ENCODE measurements around the gene ACCS.

Gene ACCS

DNA sequence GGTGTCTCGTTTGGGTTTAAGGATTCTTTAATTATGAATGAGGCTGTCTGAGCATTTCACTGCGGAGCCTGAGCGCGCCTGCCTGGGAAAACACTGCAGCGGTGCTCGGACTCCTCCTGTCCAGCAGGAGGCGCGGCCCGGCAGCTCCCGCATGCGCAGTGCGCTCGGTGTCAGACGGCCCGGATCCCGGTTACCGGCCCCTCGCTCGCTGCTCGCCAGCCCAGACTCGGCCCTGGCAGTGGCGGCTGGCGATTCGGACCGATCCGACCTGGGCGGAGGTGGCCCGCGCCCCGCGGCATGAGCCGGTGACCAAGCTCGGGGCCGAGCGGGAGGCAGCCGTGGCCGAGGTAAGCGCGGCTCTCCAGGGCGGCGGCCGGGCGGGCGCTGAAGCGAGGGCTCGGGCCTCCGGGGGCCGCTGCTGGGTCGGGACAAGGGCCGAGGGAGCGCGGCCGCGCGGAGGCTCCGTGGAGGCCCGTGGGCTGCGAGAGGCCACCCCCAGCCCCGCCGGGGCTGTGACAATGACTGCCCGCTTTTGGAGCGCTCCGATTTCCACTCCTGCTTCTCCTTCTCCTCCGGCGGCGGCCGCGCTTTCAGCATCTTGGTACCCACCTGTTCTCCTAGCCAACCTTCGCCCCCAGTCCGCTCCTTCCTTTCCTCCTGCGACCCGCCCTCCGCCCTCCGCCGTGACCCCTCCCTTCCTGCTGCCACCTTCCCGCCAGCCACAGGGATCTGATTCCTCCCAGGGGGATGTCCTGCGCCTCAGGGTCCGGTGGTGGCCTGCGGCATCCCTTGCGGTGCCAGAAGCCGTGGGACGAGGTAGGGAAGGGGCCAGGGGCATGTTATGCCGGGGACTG is 29.7 kb downstream of the ACCS start, which contains the start of gene EXT2:
TSS of gene EXT2 (plus strand) at position 173 of the 854 bp plus-strand sequence. CDS start 12,035 bp downstream, outside the sequence.
- peak; percentile 96 for ATAC-seq
- peaks cover 36% of the 10 kb centered on the region for H3K4me1 Mint-ChIP-seq
- no peaks in the 10 kb centered on the region for H3K9me3 Mint-ChIP-seq
- H3K27ac Mint-ChIP-seq, result peak within 1 kb of the TSS; percentile 71
- H3K27me3 Mint-ChIP-seq, result no peaks in the 10 kb centered on the region
- H3K36me3 Mint-ChIP-seq, result peaks cover 11% of the 10 kb centered on the region
- peak within 1 kb of the TSS; percentile 79 for H3K4me3 Mint-ChIP-seq

DNA sequence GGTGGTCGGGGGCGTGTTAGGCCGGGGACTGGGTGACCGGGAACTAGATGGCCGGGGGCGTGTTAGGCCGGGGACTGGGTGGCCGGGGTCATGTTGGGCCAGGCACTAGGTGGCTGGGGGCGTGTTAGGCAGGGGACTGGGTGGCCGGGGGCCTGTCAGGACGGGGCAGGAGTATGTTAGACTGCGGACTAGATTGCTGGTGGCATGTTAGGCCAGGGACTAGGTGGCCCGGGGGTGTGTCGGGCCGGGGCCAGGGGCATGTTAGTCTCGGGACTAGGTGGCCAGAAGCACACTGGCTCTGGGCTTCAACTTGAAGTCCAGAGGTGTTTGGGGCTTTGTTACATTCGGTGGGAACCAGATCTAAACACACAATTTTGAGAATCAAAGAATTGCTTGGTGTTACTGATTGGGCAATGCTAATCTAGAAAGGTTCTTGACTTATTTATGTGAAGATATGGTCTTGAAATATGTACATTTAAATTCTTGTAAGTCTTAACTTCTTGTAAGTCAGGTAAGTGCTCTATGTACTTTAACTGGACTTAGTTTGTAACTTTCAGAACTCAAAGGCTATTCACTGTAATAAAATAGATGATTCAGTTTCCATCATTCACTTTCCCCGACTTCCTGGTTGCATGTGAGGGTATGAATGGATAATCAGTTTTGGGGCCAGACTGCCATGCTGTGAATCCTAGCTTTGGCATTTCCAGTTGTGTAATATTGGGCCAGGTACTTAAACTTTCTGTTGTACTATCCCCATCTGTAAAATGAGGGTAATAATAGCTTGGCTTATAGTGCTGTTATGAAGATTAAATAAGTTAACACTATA is 30.5 kb downstream of the ACCS start:
- peaks cover 37% of the 10 kb centered on the region for H3K4me1 Mint-ChIP-seq
- H3K4me3 Mint-ChIP-seq, result peak overlapping the region; percentile 79
- peak overlapping the region; percentile 71 for H3K27ac Mint-ChIP-seq
- peak; percentile 44 for ATAC-seq
- no peaks in the 10 kb centered on the region for H3K9me3 Mint-ChIP-seq
- peaks cover 11% of the 10 kb centered on the region for H3K36me3 Mint-ChIP-seq
- no peaks in the 10 kb centered on the region for H3K27me3 Mint-ChIP-seq

DNA sequence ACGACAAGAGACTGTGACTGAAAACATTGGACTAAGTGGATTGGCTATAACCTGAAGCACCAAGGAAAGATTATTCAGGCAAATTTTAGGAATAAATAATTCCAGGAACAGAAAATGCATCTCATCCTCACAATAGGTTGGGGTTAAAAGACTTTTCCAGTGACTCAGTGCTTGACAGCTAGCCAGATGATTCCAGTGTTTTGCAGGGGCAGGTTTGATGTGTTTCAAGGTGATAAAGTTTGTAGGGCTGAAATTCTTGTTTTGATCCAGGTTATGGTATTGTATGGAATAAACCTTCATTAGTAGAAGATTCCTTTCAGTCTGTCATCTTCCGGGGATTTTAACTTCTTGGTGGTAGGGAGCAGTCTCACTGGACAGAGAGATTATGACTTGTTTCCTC is 31.8 kb downstream of the ACCS start:
- Mint-ChIP-seq H3K4me3 (no peak overlapping the region), H3K27me3 (no peaks in the 10 kb centered on the region), H3K9me3 (no peaks in the 10 kb centered on the region), H3K36me3 (peaks cover 11% of the 10 kb centered on the region), H3K27ac (no peak overlapping the region), H3K4me1 (peaks cover 45% of the 10 kb centered on the region)
- no peak for ATAC-seq

DNA sequence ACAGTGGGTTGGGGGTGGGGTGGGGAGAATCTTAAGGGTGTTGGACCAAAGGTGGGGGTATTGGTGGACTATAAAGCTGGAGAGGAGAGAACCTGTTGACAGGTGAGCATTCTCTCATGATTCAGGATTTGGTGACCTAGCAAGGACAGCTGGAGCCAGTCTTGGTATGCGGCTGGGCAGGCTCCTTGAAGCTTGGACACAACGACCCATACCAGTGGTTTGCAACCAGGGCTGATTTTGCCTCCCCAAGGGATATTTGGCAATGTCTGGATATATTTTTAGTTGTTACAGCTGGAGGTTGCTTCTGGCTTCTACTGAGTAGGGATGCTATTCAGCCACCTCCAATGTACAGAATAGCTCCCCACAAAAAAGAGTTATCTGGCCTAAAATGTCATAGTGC is 35.0 kb downstream of the ACCS start:
- H3K4me1 Mint-ChIP-seq, result peaks cover 44% of the 10 kb centered on the region

DNA sequence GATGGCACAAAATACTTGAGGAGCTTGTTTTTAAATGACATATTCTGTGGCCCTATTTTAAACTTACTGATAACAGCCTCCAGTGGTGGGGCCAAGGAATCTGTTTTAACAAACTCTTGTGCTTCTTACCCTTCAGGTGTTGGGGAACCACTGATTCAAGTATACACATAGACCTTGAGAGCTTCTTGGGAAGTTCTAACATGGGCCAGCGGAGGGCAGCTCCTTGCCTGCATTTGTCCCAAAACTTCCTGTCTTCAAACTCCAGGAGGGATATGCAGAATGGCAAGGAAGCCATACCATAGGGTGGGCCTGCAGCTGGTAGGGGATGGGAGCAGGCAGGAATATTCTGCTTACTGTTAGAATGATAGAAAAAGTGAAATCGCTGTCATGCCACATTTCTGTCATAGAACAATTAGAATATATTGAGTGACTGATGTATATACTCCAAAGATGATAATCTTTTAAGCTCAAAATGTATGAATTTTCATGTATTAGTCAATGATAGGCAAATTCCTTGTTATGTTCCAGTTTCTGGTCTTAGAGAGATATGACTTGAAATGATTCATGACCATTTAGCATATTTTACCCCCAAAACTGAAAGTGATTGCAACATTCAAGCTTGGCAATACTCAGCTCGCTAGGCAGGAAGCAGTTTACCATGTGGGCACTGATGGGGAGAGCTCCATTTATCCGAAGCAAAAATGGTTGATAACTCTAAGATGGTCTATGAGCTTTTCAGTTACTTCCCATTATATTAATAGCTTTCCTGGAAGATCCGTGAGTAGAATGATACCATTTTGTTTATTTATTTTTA is 38.6 kb downstream of the ACCS start:
- Mint-ChIP-seq H3K4me3 (no peak overlapping the region), H3K27ac (no peak overlapping the region), H3K4me1 (peaks cover 32% of the 10 kb centered on the region), H3K36me3 (peaks cover 30% of the 10 kb centered on the region), H3K9me3 (no peaks in the 10 kb centered on the region), H3K27me3 (no peaks in the 10 kb centered on the region)
- ATAC-seq, result no peak

More for the DNA sequence above, 35.0 kb downstream of the ACCS start:
- Mint-ChIP-seq H3K27ac (no peak overlapping the region), H3K36me3 (peaks cover 14% of the 10 kb centered on the region), H3K4me3 (no peak overlapping the region), H3K9me3 (no peaks in the 10 kb centered on the region), H3K27me3 (no peaks in the 10 kb centered on the region)
- ATAC-seq, result no peak

DNA sequence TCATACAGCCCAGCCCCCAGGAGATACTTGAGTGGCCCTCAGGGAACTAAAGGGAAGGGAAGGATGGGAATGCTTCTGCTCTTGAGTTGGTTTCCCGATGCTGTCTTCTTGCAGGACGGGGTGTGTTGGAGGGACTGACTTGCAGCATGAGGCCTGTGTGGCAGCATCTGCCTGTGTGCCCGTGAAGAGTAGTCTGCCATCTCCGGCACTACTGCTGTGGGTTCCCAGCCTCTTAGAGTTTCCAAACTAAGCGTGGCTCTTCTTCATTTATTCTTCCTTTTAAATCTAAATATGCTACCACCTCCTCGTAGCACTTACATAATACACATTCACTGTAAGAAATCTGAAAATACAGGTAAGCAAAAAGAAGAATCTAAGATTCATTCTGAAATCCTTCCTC is 42.2 kb downstream of the ACCS start:
- H3K4me1 Mint-ChIP-seq, result peaks cover 18% of the 10 kb centered on the region
- H3K27ac Mint-ChIP-seq, result no peak overlapping the region
- H3K9me3 Mint-ChIP-seq, result no peaks in the 10 kb centered on the region
- no peak for ATAC-seq
- no peak overlapping the region for H3K4me3 Mint-ChIP-seq
- peaks cover 41% of the 10 kb centered on the region for H3K36me3 Mint-ChIP-seq
- H3K27me3 Mint-ChIP-seq, result no peaks in the 10 kb centered on the region

DNA sequence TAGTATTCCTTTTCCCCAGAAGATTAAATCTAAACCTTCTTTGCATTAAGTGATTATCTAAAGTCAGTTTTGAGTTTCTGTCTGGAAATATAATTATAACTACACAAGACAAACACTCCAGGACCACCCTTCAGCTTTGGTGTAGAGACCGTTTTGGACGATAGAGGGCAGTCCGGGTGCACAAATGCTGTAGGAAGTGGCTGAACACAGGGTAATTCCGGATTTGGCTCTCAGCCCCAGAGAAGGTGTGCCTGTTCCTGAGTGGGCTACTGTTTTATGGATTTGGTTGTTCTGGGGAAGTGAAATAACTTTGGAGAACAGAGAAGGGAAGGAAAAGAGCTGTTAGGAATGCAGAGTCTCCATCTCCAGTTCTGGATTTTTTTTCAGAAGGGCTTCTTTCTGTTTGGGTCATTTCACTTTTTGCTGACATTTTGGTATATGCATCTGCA is 44.2 kb downstream of the ACCS start:
- ATAC-seq, result peak; percentile 75
- peak overlapping the region; percentile 23 for H3K27ac Mint-ChIP-seq
- H3K9me3 Mint-ChIP-seq, result no peaks in the 10 kb centered on the region
- H3K36me3 Mint-ChIP-seq, result peaks cover 59% of the 10 kb centered on the region
- H3K27me3 Mint-ChIP-seq, result no peaks in the 10 kb centered on the region
- no peak overlapping the region for H3K4me3 Mint-ChIP-seq
- peaks cover 8% of the 10 kb centered on the region for H3K4me1 Mint-ChIP-seq

DNA sequence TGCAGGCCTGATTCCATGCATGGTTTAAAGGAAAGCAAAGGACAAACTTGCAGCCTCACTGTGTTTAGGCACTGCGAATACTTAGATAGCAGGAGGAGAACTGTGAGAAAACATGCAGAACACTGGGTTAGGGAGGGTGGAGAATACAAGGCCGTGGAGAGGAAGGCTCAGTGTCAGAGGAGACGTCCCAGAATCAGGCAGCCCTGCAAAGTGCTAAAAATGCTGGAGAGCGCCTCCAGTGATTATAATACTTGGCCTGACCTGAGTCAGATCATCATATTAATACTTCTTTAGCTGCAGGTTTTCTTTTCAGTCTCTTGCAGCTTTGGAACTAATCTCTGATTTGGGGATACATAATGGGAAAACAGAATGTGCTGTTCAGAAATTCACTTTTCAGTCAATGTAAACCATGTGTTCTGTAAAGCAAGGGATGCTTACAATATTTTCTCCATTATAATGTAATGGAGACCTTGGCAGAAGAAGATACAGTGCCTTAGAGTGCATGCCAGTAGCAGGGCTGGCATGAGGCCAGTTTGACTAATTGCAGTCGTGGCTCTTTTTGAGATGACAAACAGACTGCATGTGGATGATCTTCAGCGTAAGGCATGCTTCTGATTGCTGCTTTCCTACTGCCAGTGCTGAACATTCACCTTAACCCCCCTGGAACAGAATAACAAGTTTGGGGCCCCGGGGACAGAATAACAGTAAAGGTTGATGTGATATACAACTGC is 46.2 kb downstream of the ACCS start:
- Mint-ChIP-seq H3K27ac (no peak overlapping the region), H3K4me3 (no peak overlapping the region), H3K9me3 (no peaks in the 10 kb centered on the region), H3K4me1 (peaks cover 8% of the 10 kb centered on the region), H3K36me3 (peaks cover 70% of the 10 kb centered on the region), H3K27me3 (no peaks in the 10 kb centered on the region)
- no peak for ATAC-seq

DNA sequence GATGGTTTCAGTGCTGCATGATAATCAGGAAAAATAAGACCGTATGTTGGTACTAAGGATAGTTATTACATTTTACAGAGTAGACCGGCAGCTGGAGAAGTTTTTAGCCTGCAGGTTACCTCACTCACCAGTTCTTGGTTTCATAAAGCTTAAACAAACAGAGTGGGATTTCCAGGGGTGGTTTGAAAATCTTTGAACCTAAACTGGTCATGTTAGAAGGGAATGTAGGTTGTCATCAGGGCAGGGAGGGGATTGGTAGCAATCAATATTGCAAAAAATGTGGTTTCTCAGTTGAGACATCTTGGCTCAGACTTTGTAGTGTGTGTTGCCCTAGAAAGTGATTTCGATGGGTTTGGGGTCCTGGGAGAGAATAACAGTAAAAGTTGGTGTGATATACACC is 46.9 kb downstream of the ACCS start:
- Mint-ChIP-seq H3K27ac (no peak overlapping the region), H3K36me3 (peaks cover 71% of the 10 kb centered on the region), H3K27me3 (no peaks in the 10 kb centered on the region)

DNA sequence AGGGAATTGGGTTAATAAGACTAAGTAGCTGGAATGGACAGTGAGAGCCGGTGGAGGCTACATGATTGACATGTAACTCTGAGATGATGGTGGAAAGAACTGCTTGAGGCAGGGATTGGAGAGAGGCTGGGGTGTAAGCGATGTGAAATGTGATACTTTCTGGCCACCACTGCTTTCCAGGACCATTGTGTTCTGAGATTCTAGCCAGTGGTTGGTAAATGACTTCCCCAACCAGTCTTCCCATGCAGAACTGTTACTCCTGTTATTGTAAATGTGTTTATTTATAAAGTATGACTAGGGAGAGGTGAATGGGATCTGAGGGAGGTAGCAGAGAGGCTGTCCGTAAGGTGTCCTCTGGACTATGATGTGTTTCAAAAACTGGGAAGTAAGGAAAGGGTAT is 47.5 kb downstream of the ACCS start:
- H3K27me3 Mint-ChIP-seq, result no peaks in the 10 kb centered on the region
- H3K36me3 Mint-ChIP-seq, result peaks cover 67% of the 10 kb centered on the region
- no peak for ATAC-seq
- H3K27ac Mint-ChIP-seq, result no peak overlapping the region
- H3K4me3 Mint-ChIP-seq, result no peak overlapping the region
- H3K9me3 Mint-ChIP-seq, result no peaks in the 10 kb centered on the region
- peaks cover 8% of the 10 kb centered on the region for H3K4me1 Mint-ChIP-seq

More for the DNA sequence above, 46.9 kb downstream of the ACCS start:
- no peak for ATAC-seq
- Mint-ChIP-seq H3K4me1 (peaks cover 8% of the 10 kb centered on the region), H3K4me3 (no peak overlapping the region), H3K9me3 (no peaks in the 10 kb centered on the region)

DNA sequence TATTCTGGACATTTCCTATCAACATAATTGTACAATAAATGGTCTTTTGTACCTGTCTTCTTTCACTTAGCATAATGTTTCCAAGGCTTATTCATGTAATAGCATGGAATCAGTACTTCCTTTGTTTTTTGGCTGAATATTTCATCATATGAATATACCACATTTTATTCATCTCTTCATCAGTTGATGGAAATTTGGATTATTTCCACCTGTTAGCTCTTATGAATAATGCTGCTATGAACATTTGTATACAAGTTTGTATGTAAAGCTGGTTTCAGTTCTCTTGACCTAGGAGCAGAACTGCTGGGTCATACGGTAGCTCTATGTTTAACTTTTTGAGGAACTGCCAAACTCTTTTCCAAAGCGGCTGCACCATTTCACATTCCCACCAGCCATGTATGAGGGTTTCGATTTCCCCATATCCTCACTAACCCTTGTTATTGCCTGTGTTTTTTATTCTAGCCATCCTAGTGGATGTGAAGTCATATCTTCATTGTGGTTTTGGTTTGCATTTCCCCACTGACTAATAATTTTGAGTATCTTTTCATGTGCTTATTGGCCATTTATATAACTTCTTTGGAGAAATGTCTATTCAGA is 50.3 kb downstream of the ACCS start:
- no peak overlapping the region for H3K4me3 Mint-ChIP-seq
- no peak for ATAC-seq

DNA sequence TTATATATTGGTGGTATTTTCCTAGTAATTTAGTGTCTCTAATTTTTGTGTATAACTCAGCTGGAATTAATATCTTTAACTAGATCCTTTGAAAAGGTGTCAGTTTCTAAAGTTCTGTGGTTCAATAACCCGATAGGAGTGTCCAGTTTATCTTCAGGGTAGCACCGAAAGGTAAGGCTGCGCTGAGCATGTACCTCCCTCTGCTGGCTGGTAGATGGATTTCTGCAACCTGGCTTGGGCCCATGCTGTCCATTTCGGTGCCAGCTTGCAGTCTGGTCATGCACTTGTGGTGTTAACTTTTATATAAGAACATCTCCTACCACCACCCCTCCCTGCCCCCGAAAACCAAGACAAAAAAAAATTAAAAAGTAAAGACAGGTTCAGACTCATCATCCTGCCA is 54.1 kb downstream of the ACCS start:
- Mint-ChIP-seq H3K4me3 (no peak overlapping the region), H3K9me3 (no peaks in the 10 kb centered on the region), H3K27me3 (no peaks in the 10 kb centered on the region), H3K36me3 (peaks cover 56% of the 10 kb centered on the region), H3K4me1 (no peaks in the 10 kb centered on the region), H3K27ac (no peak overlapping the region)
- no peak for ATAC-seq

More for the DNA sequence above, 50.3 kb downstream of the ACCS start:
- no peaks in the 10 kb centered on the region for H3K9me3 Mint-ChIP-seq
- no peak overlapping the region for H3K27ac Mint-ChIP-seq
- H3K27me3 Mint-ChIP-seq, result no peaks in the 10 kb centered on the region
- H3K4me1 Mint-ChIP-seq, result no peaks in the 10 kb centered on the region
- H3K36me3 Mint-ChIP-seq, result peaks cover 66% of the 10 kb centered on the region

DNA sequence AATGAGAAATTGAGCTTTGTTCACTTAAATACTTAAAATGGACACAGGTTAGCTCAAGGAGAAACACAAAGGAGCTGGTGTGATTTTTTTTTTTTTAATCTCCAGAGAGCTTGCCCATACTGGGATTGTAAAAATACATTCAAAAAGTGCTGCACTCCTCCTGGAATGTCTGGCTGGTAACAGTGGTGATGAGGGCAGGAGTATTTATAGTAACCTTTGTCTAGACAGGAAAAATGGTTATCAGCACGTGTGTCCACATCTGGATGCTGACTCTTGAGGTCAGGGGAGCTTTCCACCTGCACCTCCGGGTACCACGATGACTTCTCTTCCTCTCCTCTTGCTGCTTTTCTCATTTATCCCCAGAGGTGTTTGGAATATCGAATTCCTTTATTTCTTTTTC is 59.5 kb downstream of the ACCS start:
- no peak for ATAC-seq
- H3K9me3 Mint-ChIP-seq, result no peaks in the 10 kb centered on the region
- peaks cover 76% of the 10 kb centered on the region for H3K36me3 Mint-ChIP-seq
- no peaks in the 10 kb centered on the region for H3K4me1 Mint-ChIP-seq
- H3K27me3 Mint-ChIP-seq, result no peaks in the 10 kb centered on the region
- H3K27ac Mint-ChIP-seq, result no peak overlapping the region
- no peak overlapping the region for H3K4me3 Mint-ChIP-seq

DNA sequence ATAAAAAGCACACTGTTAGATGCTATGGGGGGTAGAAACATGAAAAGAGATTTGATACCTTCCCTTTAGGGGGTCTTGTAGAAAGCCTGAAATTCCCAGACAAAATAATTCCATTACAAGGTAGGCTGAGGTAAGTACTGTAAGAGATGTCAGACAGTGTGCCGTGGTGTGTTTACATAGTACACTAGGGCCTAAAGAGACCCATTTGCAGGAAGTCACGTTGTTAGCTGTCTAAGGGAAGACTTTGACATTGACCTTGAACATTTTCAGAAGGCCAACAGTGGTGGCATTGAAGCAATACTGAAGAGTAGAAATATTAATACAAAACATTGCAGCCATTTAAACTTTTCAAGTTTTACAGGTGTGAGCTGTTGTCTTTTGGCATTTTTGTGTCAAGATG is 60.2 kb downstream of the ACCS start:
- peaks cover 76% of the 10 kb centered on the region for H3K36me3 Mint-ChIP-seq

More for the DNA sequence above, 60.2 kb downstream of the ACCS start:
- Mint-ChIP-seq H3K27me3 (no peaks in the 10 kb centered on the region), H3K9me3 (no peaks in the 10 kb centered on the region), H3K27ac (no peak overlapping the region), H3K4me1 (no peaks in the 10 kb centered on the region), H3K4me3 (no peak overlapping the region)
- no peak for ATAC-seq
